HepG2 (cell line): Measurements from ENCODE around the gene CELSR3. TPM values are rescaled to one million over a fixed set of nuclear protein-coding genes. Genes with fewer than 3 reads are reported as not detected.

ENCODE experiments used
- ATF1 ChIP-seq: IDR thresholded peaks from 2 replicates; pipeline ENCODE4 v1.6.1; 2016; ENCODE audit warnings: mild to moderate bottlenecking, control low read depth
- ELF3 ChIP-seq: IDR thresholded peaks from 2 replicates; pipeline ENCODE4 v1.6.1; 2016; ENCODE audit warnings: missing genetic modification reagents, missing compliant biosample characterization
- ELK4 ChIP-seq: sonication (generic); formaldehyde crosslinking; IDR thresholded peaks from 2 replicates; pipeline ENCODE4 v1.9.0; 2021; ENCODE audit warnings: missing genetic modification reagents, borderline replicate concordance
- FOXC1 ChIP-seq: sonication (generic); formaldehyde crosslinking; IDR thresholded peaks from 2 replicates; pipeline ENCODE4 v1.8.0; 2022; ENCODE audit warnings: mild to moderate bottlenecking, missing genetic modification reagents, borderline replicate concordance
- GABPB1 ChIP-seq: IDR thresholded peaks from 2 replicates; pipeline ENCODE4 v1.6.1; 2016; ENCODE audit warnings: mild to moderate bottlenecking, missing genetic modification reagents, moderate library complexity, missing compliant biosample characterization
- GMEB1 ChIP-seq: sonication (generic); formaldehyde crosslinking; IDR thresholded peaks from 2 replicates; pipeline ENCODE4 v1.5.1; 2020; ENCODE audit warnings: missing genetic modification reagents, mild to moderate bottlenecking, borderline replicate concordance
- GPN1 ChIP-seq: sonication (generic); formaldehyde crosslinking; IDR thresholded peaks from 2 replicates; pipeline ENCODE4 v1.5.1; 2020; ENCODE audit warnings: missing genetic modification reagents, borderline replicate concordance
- MAFK ChIP-seq, 2 experiments: IDR thresholded peaks in 1 of 2; conservative IDR thresholded peaks in 1 of 2; 2 replicates each; pipeline ENCODE4 v1.6.1; 2011; ENCODE audit warnings: improper control_type of control experiment in 2 of 2, low read length in 2 of 2
- NFKBIZ ChIP-seq: IDR thresholded peaks from 2 replicates; pipeline ENCODE4 v1.6.1; 2018; ENCODE audit warnings: missing genetic modification reagents, missing compliant biosample characterization
- NR2F1 ChIP-seq, 2 experiments: fragments of 450-650 bp in 1 of 2; formaldehyde crosslinking in 1 of 2; IDR thresholded peaks; 2 replicates each; pipeline versions ENCODE4 v1.5.0 to v1.6.1; 2016 to 2020; ENCODE audit warnings: mild to moderate bottlenecking in 1 of 2, missing compliant biosample characterization in 1 of 2, missing genetic modification reagents in 1 of 2, moderate library complexity in 1 of 2
- PAX8 ChIP-seq: sonication (generic); formaldehyde crosslinking; IDR thresholded peaks from 2 replicates; pipeline ENCODE4 v1.8.0; 2022; ENCODE audit warnings: mild to moderate bottlenecking, missing genetic modification reagents, borderline replicate concordance
- REXO4 ChIP-seq: sonication (generic); formaldehyde crosslinking; IDR thresholded peaks from 2 replicates; pipeline ENCODE4 v1.8.0; 2022; ENCODE audit warnings: missing genetic modification reagents, mild to moderate bottlenecking, borderline replicate concordance
- SATB2 ChIP-seq: sonication (generic); formaldehyde crosslinking; IDR thresholded peaks from 2 replicates; pipeline ENCODE4 v1.5.0; 2020; ENCODE audit warnings: missing genetic modification reagents
- SMYD3 ChIP-seq: sonication (generic); formaldehyde crosslinking; IDR thresholded peaks from 2 replicates; pipeline ENCODE4 v1.8.1; 2023; ENCODE audit warnings: mild to moderate bottlenecking, missing genetic modification reagents
- SP140L ChIP-seq: sonication (generic); formaldehyde crosslinking; IDR thresholded peaks from 2 replicates; pipeline ENCODE4 v1.4.0; 2020; ENCODE audit warnings: missing genetic modification reagents, borderline replicate concordance
- ZBTB7B ChIP-seq: sonication (generic); formaldehyde crosslinking; IDR thresholded peaks from 2 replicates; pipeline ENCODE4 v1.4.0; 2020; ENCODE audit warnings: missing genetic modification reagents
- ZFP90 ChIP-seq: sonication (generic); formaldehyde crosslinking; IDR thresholded peaks from 2 replicates; pipeline ENCODE4 v1.8.0; 2022; ENCODE audit warnings: missing genetic modification reagents, mild to moderate bottlenecking, inconsistent platforms, borderline replicate concordance
- ZNF33A ChIP-seq: sonication (generic); formaldehyde crosslinking; IDR thresholded peaks from 2 replicates; pipeline ENCODE4 v1.5.1; 2020; ENCODE audit warnings: missing genetic modification reagents, mild to moderate bottlenecking, moderate library complexity, borderline replicate concordance
- ZNF484 ChIP-seq: sonication (generic); formaldehyde crosslinking; IDR thresholded peaks from 2 replicates; pipeline ENCODE4 v1.5.1; 2020; ENCODE audit warnings: mild to moderate bottlenecking, low read depth, missing genetic modification reagents, borderline replicate concordance
- ZNF501 ChIP-seq: sonication (generic); formaldehyde crosslinking; IDR thresholded peaks from 2 replicates; pipeline ENCODE4 v1.5.1; 2020; ENCODE audit warnings: mild to moderate bottlenecking, moderate library complexity, missing genetic modification reagents
- ZNF678 ChIP-seq: sonication (generic); formaldehyde crosslinking; IDR thresholded peaks from 2 replicates; pipeline ENCODE4 v1.4.0; 2020; ENCODE audit warnings: mild to moderate bottlenecking, missing genetic modification reagents
- polyA plus RNA-seq, 8 experiments: library from polyadenylated mRNA; depleted of rRNA in 3 of 8; stranded (reverse) in 7 of 8; unstranded in 1 of 8; fragments of >200 nt; fragmentation: Illumina TruSeq in 4 of 8; extraction: Trizol in 4 of 8; gene quantifications; 2 replicates each; pipeline versions ENCODE4 v1.2.1 to v1.2.3, GENCODE V29; 2011 to 2016; ENCODE audit warnings: low read depth in 4 of 8, missing spikeins in 1 of 8, mixed read lengths in 1 of 8; ENCODE audit not compliant: insufficient read depth in 1 of 8
- total RNA-seq, 5 experiments: library from RNA; depleted of rRNA; stranded (reverse); fragments of >200 nt; fragmentation: Illumina TruSeq; extraction: Trizol; gene quantifications; 2 replicates each; pipeline ENCODE4 v1.2.3, GENCODE V29; 2016; ENCODE audit warnings: low read depth in 1 of 5

CELSR3 gene
- total and polyA plus RNA-seq, 2 of the 13 experiments (the other 11 are each of a cell fraction or from before 2014, with no cell fraction given), result 5.4 to 6.7 TPM

DNA sequence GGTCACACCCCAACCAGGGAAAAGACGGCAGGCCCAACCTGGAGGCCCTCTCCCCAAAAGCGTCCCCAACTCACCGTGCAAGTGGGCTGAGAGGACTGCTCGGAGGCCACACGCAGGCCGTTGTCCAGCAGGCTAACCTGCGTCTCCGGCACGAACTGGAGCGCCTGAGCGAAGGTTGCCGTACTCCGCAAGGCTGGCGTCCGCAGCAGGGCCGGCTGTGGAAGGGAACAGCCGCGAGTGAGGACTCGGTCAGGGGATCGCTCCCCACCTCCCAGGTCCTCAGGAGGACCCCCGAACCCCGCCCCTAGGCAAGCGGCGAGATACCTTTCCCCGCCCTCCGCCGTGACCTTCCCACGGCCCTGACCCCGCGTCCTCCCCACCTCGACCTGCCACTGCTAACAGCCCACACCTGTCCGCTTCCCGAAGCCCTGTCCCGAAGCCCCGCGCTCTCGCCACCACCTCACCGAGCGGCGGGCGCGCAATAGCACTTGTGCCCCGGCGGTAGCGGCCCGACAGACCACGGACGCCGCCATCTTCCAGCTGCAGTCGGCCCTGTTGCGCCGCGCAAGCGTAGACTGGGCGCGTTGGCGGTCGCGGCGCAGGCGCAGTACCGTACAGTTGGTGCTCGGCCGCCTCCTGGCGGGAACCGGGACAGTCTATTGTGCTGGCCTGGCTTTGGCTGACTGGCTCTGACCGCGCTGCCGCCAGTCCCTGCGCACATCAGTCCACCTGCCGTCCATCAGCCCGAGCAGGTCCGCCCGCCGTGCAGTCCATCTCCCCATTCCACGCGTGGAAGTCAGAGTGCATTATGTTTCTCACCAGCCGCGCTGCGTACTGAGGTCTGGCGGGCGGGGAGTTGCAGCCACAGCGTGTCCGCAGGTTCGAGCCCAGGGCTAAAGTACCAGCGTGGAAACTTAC lies 53.3 kb downstream of the CELSR3 start, which contains the start of gene UQCRC1 (continued):
- TF ChIP-seq SATB2 (CRISPR knock-in tag) (0 out of 2 replicates have a peak, but pooled peaks have one; percentile 75), ZFP90 (CRISPR knock-in tag) (peak; percentile 63; the same call in 1 of the 2 replicates), SMYD3 (CRISPR knock-in tag) (no peak), GABPB1 (CRISPR knock-in tag) (peak; percentile 82), SP140L (CRISPR knock-in tag) (no peak), ZNF501 (peak; percentile 88; the same call in 1 of the 2 replicates), ZNF678 (CRISPR knock-in tag) (no peak), GPN1 (no peak; the same call in 1 of the 2 replicates), ELK4 (no peak), ATF1 (CRISPR knock-in tag) (no peak), NFKBIZ (CRISPR knock-in tag) (no peak; the same call in 1 of the 2 replicates), PAX8 (CRISPR knock-in tag) (0 out of 2 replicates have a peak, but pooled peaks have one; percentile 23), REXO4 (CRISPR knock-in tag) (no peak), GMEB1 (CRISPR knock-in tag) (peak; percentile 79), ZNF33A (CRISPR knock-in tag) (peak; percentile 26; the same call in 1 of the 2 replicates), MAFK (conservative IDR thresholded peaks at IDR 0.05 in 1 of 2, IDR thresholded peaks at IDR 0.05 in 1 of 2; ENCODE audit: low read length in 2 of 2) (no peak), ELF3 (CRISPR knock-in tag) (0 out of 2 replicates have a peak, but pooled peaks have one; percentile 30), NR2F1 (CRISPR knock-in tag; IDR thresholded peaks at IDR 0.05) (peak; percentile 25 to 71; a peak in 3 of 4 replicates), ZBTB7B (CRISPR knock-in tag) (no peak; the same call in none of the 2 replicates), ZNF484 (CRISPR knock-in tag) (peak; percentile 65), FOXC1 (CRISPR knock-in tag) (peak; percentile 91)
